Occipital lobe (tissue), 2 donors: ENCODE measurements around the gene CHD9NB. TPM values are rescaled to one million over a fixed set of nuclear protein-coding genes. Genes with fewer than 3 reads are reported as not detected.
"Not testable (repeated sequence)": the region's sequence is repeated elsewhere in the genome, so short reads cannot be mapped to it uniquely, and the experiment has no call there.

Source experiments
- DNase-seq: peaks from one replicate; lab custom pipeline; 2025; lab: John Stamatoyannopoulos, UW
- total RNA-seq: library from RNA; depleted of rRNA; stranded (reverse); fragments of >200 nt; gene quantifications from one replicate; pipeline ENCODE4 v1.2.3, GENCODE V29; 2014

Gene CHD9NB
- total RNA-seq, 1 donor from 2014 or later = 0.78 TPM

DNA sequence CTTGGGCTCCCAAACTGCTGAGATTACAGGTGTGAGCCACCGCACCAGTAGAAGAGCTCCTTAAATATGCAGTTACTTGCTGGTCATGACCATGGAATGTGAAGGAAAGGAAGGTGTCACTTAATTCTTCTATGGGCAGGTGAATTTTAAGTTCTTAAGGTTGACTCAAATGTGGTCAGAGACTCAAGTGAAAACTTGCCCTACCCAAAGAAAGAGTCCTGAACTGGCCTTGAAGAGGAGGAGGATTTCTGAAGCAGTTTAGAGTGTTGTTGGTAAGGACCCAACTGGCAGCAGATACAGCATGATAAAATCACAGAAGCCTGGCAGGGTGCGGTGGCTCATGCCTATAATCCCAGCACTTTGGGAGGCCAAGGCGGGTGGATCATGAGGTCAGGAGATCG lies 31.4 kb upstream of the CHD9NB start:
- DNase-seq = no peak

GRCh38 chr16:53083119-53083518 lies 30.4 kb upstream of the CHD9NB start:
- DNase-seq = no peak

DNA sequence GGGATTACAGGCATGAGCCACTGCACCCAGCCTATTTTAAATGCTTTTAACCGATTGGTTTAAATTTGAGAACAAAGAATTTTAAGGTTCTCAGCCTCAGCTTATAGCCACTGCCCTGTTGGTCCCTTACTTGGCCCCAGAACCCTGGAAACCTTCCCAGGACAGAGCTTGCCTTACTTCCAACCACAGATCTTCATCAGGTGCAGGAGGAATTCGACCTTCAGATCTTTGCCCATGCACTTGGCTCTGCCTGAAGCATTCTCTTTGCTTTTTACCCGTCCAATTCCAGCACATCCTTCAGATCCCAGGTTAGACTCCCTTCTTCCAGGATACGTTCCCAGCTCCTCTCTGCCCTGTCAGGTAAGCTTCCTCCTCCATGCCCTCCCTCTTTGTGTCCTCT lies 29.8 kb upstream of the CHD9NB start:
- no peak for DNase-seq

GRCh38 chr16:53081686-53082407 lies 29.1 kb upstream of the CHD9NB start:
- DNase-seq = no peak

DNA sequence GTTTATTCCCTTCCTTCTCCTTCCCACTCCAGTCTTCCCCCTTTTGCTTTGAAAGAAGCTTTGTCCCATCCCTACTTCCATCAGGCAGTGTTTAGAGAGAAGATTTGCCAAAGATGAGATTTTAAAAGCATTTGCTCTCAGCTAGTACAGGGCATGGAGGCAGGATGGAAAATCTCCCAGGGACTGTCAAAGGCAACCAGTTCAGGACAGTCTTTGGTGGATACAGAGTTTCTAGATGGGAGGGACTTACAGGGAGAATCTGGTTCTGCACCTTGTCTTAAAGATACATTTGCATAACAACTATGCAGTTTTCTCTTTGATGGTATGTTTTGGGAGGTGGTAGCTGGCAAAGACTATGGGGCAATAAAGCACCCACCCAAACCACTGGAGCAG lies 28.3 kb upstream of the CHD9NB start:
- DNase-seq = no peak

DNA sequence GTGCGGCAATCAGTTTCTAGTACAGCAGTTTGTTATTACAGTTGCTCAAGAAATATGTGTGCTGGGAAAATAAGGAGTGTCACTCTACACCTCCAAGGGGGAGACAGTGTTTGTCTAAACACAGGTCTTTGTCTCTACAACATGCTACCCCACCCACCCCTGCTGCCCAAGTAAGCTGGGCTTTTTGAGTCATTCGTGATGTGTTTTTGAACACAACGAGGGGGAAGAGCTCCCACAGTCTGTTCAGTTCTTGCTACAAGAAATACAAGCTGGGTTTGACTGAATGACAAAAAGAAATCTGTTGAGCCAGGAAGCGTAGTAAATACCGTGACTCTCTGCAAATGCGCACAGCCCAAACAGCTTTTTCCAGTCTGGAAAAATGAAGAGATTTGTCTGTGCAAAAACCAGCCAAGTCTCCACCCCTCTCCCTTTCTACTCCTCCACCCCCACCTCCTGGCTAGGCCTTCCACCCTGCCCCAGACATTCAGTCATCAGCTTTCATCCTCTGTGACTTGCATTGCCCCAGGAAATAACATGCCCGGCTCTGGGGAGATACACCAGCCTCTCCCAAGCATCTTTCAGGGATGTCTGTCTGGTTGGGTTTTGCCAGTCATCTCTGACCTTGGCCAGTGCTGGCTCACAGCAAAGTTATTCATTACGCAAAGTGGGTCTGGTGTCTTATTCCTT lies 27.8 kb upstream of the CHD9NB start:
- peak; percentile 7 for DNase-seq

DNA sequence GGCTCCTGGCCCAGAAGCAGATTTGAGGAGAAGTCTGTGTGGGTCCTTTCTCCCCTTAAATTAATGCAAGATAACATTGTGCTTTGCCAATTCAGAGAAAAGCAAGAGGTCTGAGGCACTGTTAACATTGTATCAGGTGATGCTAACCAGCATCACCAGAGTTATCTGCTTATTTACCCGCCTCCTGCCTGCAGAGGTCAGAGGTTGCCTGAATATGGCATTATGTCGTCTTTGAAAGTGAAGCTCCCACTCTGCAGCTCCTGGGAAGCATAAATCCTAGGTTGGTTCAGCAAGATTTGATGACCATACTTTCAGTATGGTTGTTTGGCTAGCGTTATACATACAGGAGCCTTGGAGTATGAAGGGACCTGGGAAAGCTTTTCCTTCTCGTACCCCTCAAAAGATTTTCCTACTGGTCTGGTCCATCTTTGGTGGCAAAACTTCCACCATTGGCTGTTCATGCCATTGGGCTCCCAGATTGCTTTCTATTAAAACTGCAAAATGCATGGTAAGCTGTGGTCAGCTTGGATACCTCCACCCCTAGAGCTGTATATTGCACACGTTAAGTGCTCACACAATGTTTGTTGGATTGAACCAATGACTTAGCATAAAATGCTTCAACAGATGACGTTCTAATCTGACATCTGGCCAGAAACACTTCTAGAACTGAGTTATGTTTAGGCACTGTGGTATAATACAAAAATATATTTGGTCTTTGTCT lies 26.2 kb upstream of the CHD9NB start:
- no peak for DNase-seq

DNA sequence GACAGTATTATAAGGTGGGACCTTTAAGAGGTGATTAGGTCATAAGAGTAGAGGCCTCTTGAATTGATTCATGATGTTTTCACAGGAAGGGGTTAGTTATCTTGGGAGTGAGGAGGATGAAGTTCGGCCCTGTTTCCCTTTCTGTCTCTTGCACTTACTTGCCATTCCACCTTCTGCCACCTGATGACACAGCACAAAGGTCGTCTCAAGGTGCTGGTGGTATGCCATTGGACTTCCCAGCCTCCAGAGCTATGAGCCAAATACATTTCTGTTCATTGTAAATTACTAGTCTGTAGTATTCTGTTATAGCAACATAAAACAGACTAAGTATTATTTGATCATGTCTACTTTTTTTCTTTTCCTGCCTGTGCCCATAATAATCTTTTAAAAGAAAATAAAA lies 25.6 kb upstream of the CHD9NB start:
- no peak for DNase-seq

GRCh38 chr16:53075461-53075860 lies 22.8 kb upstream of the CHD9NB start:
- not testable (repeated sequence) for DNase-seq

GRCh38 chr16:53074296-53074695 lies 21.6 kb upstream of the CHD9NB start:
- DNase-seq = not testable (repeated sequence)

DNA sequence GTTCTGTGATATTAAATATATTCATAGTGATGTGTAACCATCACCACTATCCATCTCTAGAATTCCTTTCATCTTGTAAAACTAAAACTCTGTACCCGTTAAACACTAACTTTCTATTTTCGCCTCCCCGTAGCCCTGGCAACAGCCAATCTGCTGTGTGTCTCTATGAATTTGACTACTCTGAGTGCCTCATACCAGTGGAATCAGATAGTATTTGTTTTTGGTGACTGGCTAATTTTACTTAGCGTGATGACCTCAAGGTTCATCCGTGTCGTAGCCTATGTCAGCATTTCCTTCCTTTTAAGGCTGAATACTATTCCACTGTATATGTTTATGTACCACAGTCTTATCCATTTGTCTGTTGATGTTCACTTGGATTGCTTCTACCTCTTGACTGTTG lies 20.3 kb upstream of the CHD9NB start:
- no peak for DNase-seq

- peak; percentile 21 for DNase-seq
Observed at GRCh38 chr16:53071748-53072301, 19.1 kb upstream of the CHD9NB start.

GRCh38 chr16:53069772-53070171 lies 17.1 kb upstream of the CHD9NB start:
- DNase-seq = no peak

DNA sequence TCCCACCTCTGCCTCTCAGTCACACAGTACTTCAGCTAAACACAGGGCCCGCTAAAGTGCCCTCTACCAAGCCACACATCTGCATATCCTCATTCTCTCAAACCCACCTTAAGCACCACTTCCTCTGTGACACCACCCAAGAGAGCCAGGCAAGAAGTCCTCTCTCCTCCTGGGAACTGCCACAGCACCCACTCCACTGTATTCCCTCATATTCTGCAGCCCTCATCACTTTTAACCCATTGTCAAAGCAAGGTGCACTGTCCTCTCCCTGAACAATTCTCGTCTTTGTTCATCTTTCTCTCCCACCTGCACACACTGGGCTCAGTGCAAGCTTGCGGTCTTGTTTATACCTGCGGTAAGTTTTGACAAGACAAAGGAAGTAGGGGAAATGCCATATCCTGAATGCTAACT lies 15.7 kb upstream of the CHD9NB start:
- DNase-seq = no peak

DNA sequence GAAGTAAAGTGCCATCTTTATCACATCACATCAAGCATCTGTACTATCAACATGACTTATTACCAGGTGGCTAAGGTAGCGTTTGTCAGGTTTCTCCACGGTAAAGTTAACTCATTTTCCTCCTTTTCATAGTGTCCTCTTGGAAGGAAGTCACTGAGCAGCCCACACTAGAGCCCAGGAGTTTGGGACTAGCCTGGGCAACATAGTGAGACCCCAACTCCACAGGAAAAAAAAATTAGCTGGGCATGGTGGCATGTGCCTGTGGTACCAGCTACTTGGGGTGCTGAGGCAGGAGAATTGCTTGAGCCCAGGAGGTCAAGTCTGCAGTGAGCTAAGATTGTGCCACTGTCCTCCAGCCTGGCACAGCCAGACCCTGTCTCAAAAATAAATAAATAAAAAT lies 15.0 kb upstream of the CHD9NB start:
- DNase-seq = no peak

- no peak for DNase-seq
Observed at GRCh38 chr16:53065461-53066061, 12.9 kb upstream of the CHD9NB start.

GRCh38 chr16:53064081-53064578 lies 11.4 kb upstream of the CHD9NB start:
- DNase-seq = no peak

DNA sequence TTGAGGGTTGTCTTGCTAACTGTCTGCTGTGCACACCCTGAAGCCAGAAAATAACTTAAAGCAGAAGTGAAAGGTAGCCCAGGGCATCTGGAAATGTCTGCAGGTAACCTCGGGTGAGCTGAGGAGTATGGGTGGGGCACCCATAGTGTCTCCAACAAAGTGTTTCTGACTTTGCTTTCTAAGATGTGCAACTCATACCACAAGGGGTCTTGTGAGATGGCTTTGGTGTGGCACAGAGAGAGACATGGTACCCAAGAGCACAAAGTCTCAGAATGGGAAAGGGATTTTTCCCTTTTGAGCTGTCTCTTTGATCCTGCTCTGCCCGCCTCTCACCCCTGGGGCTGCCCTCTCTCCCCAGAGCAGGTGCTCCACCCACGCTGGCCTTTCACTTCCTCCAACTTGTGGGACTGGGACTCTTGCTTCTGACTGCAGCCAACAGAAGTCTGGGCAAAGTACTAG lies 9.0 kb upstream of the CHD9NB start:
- no peak for DNase-seq

DNA sequence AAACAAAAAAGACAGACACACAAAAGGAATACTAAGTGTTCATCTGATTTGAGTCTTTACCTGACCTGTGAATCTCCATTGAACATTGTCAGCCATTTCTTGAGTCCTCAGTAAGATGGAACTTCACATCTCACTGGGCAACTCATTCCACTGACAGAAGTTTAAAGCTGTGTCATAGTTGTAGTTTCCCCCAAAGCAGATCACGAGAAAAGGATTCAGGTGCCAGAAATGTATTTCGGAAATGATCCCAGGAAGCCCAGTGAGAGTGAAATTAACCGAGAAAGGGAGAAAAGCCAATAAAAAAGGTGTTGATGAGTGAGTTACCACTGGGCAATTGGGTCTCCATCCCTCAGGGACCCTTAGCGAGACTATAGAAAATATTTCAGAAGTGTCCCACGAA lies 8.6 kb upstream of the CHD9NB start:
- DNase-seq = no peak

- no peak for DNase-seq
Observed at GRCh38 chr16:53059672-53060071, 7.0 kb upstream of the CHD9NB start.

DNA sequence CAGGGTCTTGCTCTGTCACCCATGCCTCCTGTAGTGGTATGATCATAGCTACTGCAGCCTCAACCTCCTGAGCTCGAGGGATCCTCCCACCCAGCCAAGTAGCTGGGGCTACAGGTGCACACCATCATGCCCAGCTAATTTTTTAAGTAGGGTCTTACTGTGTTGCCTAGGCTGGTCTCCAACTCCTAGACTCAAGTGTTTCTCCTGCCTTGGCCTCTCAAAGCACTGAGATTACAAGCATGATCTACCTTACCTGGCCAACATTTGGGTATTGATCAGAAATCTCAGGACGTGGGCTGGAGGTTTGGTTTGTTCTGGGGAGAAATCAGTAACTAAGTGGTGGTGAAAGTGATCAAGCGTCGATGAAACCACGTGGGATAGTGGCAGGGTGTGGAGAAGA lies 6.2 kb upstream of the CHD9NB start:
- DNase-seq = no peak

- no peak for DNase-seq
Observed at GRCh38 chr16:53058441-53058840, 5.7 kb upstream of the CHD9NB start.
